Activated CD4-positive, alpha-beta T cell treated with anti-CD3 and anti-CD28 coated beads for 4 hours (primary cell): ENCODE measurements around the gene SULT1C3.

Experiments used
- DNase-seq, 2 donors: peaks; one replicate each; pipeline ENCODE4 v3.0.0-alpha.2; 2020

The SULT1C3 gene

DNA sequence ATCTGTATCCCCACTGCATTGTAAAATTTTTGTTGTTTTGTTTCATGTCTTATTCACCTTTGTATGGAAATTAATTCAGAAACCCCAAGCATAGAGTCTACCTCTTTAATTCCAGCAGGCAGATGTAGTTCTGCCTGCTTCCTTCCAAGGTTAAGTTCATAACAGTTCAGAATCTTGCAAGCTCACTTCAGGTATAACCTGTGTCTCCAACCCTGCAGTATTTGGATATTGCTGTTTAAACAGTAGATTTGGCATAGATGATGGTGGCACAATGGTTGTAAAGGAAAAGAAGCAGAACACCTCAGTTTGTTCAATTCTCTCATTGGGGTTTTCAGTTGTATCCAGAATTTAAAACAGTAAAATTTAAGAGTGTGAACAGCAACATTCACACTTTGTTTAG lies 70.1 kb downstream of the SULT1C3 start:
- DNase-seq = no peak
